GM21786 (cell line): Measurements from ENCODE around the gene GREB1.

Experiments used
- ATAC-seq: cut with Tn5 transposase; IDR thresholded peaks from one replicate; pipeline ENCODE4 v1.9.1; 2021; ENCODE audit not compliant: unreplicated experiment

The GREB1 gene, protein sequence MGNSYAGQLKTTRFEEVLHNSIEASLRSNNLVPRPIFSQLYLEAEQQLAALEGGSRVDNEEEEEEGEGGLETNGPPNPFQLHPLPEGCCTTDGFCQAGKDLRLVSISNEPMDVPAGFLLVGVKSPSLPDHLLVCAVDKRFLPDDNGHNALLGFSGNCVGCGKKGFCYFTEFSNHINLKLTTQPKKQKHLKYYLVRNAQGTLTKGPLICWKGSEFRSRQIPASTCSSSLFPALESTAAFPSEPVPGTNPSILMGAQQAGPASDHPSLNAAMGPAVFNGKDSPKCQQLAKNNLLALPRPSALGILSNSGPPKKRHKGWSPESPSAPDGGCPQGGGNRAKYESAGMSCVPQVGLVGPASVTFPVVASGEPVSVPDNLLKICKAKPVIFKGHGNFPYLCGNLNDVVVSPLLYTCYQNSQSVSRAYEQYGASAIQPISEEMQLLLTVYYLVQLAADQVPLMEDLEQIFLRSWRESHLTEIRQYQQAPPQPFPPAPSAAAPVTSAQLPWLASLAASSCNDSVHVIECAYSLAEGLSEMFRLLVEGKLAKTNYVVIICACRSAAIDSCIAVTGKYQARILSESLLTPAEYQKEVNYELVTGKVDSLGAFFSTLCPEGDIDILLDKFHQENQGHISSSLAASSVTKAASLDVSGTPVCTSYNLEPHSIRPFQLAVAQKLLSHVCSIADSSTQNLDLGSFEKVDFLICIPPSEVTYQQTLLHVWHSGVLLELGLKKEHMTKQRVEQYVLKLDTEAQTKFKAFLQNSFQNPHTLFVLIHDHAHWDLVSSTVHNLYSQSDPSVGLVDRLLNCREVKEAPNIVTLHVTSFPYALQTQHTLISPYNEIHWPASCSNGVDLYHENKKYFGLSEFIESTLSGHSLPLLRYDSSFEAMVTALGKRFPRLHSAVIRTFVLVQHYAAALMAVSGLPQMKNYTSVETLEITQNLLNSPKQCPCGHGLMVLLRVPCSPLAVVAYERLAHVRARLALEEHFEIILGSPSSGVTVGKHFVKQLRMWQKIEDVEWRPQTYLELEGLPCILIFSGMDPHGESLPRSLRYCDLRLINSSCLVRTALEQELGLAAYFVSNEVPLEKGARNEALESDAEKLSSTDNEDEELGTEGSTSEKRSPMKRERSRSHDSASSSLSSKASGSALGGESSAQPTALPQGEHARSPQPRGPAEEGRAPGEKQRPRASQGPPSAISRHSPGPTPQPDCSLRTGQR (N-terminal part only)

DNA sequence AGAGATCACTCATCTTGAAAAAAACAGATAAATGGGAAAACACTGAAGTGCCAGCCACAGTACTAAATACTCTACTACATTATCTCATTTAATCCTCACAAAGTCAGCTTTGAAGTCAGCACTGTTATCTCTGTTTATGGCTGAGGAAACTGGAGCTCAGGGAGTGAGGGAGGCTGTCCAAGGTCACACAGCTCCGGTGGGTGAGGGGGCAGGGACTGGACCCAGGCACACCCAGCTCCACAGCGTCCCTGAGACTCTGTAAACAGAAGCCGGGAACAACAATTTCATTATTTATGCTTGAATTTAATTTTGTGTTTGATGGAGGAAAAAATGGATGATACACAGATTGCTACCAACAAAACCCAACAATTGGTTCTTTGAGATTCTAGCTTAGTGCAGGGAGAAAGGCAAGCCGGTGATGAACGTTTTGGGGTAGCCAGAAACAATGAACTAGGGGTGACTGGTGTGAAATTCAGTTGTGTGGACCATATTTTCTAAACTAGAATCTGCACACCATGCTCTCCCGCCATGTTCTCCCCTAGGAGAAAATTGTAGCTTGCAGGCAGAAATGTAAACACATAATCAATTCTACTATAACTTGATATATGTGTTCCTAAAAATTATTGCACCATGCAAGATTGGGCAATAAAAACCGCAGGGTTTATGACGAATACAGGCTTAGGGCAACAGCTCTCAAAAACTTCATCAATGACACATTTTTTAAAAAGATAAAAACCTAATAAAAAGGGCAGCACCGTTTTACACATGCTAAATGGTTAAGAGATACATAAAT lies at the start of gene GREB1:
TSS of gene GREB1 (plus strand) at position 768 of the 793 bp plus-strand sequence. CDS start 22,570 bp downstream, outside the sequence.
- ATAC-seq, result no peak

DNA sequence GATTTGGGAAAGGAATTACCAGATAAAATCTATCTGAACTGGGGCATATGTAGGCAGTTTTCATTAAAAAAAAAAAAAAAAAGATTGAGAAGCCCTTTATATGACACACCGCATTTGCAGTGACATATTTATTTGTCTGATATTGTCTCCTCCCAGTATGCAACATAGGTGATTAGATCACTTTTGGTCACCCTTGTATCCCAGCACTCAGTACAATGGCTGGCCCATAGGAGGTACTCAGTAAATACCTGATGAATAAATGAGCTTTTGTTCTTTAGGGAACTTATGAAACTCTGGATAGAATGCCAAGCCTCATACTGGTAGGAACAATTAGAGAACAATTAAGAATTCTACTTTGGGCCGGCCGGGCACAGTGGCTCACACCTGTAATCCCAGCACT lies 45.0 kb upstream of the GREB1 start:
- no peak for ATAC-seq

DNA sequence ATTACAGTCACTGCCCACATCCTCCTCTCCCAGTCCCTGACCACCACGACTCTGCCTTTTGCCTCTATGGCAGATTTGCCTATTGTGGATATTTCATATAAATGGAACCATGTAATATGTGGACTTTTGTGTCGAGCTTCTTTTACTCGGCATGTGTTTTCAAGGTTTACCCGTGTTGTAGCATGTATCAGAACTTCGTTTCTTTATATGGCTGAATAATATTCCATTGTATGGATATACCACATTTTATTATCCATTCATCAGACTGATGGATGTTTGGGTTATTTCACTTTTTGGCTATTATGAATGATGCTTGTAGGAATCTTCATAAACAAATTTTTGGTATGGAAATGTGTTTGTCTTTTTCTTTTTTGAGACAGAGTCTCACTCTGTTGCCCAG lies 43.7 kb upstream of the GREB1 start:
- ATAC-seq, result no peak

DNA sequence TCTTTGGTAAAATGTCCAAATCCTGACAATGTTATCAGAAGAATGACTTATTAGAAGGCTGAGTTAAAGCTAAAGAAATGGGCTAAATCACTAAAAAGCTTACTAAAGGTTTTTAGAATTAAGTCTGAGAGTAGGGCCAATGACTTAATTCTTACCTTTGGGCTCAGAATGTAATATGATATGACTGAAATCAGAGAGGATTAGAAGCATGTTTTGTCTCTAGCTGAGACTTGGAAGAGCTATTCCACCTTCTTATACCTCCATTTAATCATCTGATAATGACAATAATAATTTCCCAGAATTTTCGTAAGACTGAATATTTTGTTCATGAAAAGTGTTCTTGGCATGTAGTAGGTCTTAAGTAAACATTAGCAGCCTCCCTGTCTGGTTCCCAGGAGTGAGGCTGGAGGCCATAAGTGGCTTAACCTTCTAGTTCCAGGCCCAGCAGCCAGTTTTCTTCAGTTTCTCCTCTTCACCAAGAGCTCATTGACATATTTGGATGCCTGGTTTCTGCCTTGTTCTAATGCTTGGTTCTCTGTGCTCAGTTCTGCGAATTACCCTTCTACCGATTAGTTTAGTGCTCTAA lies 42.4 kb upstream of the GREB1 start:
- no peak for ATAC-seq

DNA sequence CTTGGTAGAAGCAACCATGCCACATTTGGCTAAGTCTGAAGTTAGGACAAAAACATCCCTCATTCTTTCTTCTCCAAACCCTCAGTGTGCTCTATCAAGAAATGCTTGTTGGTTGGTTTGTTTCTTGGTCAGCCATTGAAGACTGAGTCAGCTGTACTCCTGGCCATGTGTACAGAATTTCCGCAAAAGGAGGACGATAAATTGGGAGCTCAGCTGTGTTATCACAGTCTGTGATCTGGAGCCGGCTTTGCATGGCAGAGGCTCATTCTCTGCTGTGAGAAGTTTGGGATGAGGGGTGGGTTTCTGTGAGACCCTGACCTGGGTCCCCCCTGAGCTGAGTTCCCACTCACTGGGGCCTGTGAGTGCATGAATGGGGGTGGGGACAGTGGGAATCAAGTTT lies 41.6 kb upstream of the GREB1 start:
- ATAC-seq, result no peak

DNA sequence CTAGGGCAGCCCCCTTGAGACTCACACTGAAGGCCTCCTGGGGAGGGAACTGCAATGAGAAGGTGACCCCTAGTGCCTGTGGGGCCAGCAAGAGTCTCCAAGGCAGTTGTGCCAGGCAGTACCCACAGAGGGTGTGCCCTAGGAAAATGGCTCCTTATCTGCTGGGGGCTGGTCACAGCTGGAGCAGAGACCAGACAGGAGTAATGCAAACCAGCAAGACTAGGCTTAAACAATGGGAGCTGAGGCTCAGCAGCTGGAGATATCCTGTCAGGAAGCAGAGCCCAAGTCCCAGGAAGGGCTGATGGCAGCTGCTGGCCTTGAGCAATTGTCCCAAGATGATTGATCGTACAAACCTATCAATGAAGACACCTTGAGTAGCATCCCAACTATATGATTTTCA lies 41.1 kb upstream of the GREB1 start:
- no peak for ATAC-seq

DNA sequence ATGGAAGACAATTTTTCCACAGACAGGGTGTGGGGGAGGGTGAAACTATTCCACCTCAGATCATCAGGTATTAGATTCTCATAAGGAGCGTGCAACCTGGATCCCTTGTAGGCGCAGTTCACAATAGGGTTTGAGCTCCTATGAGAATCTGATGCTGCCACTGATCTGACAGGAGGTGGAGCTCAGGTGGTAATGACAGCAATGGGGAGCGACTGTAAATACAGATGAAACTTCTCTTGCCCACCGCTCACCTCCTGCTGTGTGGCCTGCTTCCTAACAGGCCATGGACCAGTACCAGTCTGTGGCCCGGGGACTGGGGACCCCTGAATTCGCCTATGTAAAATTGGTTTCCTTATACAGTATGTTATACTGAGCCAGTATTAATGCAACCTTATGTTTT lies 40.6 kb upstream of the GREB1 start:
- no peak for ATAC-seq

DNA sequence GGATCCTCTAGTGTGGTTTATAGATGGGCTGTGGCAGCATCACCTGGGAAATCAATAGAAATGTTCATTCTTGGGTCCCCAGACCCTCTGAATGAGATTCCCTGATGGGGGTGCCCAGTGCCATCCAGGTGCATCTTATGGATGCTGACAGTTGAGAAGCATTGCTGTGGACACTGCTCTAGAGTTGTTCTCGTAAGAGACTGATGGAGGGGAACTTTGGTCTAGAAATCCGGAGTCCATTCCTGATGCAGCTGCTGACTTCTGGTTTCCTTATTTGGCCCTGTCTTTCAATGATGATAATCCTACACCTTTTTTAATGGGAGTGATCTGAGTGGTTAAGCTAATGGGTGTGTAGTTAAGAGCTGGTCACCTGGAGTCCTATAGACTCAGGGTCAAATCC lies 39.5 kb upstream of the GREB1 start:
- no peak for ATAC-seq

DNA sequence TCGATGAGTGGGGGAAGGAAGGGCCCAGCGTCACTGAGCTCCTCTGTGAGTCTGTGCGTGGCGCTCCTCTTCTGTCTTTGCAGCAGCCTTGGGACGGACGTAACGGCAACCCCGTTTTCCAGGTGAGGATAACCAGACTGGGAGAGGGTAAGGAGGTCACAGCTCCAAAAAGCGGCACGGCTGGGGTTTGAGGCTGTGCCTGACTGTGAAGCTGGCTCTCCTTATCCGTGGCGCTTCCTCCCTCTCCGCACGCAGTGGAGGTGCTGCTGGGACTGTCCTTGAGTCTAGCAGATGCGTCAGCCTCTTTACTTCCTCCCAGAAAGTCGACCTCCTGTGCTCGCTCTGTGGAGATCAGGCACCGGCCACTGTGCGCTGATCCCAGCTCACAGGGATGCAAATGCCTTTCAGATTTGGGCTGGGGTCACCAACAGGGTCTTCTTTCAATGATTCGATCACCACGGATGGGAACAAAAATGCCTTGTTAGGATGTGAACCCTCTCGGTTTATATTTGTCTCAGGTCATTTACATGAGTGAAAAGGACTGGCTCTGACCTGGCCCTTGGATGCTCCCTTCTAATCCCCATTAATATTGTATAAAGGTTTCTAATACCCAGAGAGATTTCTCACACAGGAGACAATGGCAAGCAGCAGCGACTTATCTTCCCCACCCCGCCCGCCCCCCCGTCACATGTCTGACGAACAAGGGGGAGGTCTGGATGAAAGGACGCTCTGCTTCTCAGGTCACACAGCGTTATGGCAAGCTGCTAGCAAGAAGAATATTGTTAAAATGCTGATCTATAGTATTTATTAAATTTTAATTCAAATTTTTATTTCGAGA lies 37.8 kb upstream of the GREB1 start:
- no peak for ATAC-seq

DNA sequence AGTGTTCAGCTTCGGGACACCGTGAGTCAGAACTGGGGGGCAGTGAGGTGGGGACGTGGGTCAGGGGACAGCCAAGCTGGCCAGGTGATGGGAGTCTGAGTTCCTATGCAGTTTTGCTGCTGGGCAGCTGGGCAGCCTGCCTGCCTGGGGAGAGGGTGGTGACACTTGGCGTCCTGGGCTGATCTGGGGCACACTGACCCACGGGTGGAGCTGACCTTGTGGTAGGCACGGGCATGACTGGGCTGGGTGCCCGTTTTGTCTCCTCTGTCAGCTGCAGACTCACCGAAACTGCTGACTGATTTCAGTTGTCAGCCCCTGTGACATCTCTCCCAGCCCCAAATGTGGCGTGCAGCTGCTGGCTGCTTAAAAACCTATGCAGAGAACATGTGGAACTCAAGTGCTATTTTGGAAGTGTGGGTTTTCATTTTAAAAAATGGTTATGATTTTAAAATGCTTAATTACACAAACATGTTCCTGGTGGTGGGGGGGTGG lies 35.3 kb upstream of the GREB1 start:
- peak; percentile 91 for ATAC-seq

DNA sequence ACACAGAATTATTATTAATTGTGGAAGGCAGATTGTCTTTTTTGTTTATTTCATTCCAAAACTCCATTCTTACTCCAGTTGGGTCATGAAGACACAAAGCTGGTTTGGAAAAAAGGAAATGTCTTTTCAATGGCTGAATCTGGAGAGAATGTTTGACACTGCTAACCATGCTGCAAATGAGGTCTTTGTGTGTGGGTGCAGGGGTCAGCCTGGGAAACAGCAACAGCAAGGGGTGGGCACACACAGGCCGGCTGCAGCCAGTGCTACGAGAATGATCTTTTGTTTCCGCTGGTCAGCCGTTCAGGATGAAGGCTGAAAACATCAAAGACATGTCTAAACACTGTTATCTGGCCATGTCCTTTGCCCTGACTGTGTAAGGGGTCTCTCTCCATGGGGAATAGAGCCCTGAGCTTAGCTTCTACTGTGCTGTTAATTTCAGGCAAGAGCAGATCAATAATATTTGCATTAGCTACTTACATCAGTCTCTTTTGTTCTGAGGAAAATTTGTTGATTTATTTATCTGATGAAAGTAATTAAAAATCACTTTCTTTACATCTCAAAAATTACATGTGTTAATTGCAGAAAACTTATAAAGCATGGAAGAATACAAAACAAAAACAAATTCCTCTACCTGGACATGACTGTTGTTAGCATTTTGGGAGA lies 34.6 kb upstream of the GREB1 start:
- ATAC-seq, result no peak

DNA sequence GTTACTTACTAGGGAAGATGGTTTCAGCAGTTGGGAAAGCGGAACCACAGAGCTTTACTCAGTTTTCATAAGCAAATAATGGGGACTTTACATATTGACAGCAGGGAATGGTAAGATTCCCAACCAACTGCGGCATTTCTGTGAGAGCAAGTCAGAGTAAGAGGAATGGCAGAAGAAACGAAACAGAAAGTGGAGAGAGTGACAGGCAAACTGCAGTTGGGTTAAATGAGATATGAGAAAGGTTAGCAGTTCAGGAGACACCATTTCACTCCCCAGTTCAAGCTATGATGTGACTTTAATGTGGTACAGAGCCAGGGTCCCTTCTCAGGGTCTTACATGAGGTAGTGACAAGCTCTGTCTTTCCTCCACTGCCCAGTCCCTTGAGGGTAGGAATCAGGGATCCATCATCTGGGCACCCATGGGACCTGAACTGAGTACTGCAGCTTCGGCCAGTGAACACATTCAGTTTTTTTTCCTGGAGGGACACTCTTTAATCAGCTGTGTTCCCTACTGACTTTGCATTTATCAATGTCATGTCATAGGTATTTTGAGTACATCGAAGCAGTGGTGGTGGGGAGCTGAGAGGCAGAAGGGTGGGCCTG lies 33.0 kb upstream of the GREB1 start:
- peak; percentile 39 for ATAC-seq

DNA sequence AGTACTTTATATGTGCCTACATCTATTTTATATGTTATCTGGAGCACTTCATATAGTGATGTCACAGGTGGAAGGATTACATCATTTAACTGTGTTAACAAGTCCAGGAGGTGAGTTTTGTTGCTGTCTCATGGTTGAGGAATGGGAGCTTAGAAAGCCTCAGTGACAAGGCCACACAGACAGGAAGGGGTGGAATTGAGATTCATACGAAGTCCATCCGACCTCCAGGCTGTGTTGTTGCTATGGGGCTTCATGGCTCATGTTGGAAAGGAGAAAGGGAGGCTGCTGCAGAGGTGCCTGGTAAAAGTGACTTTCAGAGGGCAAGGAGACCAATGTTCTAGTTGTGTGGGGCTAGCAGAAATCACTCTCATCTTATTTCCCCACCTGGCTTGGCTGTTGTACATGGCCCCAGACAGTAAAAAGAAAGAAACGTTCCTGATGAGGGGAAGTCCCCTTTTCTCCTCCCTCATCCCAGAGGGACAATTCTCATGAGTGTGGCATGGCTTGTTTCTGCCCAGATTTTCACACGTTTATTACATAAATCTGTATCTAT lies 31.0 kb upstream of the GREB1 start:
- ATAC-seq, result no peak

DNA sequence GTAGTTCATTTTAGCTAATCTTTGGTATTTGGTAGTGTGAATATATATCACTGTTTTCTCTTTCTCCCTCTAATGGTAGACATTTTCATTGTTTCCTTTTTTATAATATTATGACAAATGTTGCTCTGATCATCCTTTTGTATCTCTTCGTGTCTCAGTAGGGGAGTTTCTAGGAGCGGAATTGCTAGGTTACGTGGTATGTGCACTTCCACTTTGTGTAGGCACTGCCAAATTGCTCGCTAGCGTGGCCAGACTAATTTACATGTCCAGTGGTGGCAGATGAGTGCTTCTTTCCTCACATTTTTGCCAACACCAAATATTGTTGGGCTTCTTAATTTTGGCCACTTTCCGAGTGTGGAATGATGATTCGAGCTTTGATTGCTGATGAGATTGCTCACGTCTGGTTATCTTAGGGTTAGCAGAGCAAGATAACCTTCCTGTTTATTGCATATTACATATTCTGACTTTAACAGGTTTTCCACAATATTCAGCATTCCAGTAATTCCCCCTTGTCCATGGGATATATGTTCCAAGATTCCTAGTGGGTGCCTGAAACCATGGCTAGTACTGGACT lies 30.4 kb upstream of the GREB1 start:
- no peak for ATAC-seq

DNA sequence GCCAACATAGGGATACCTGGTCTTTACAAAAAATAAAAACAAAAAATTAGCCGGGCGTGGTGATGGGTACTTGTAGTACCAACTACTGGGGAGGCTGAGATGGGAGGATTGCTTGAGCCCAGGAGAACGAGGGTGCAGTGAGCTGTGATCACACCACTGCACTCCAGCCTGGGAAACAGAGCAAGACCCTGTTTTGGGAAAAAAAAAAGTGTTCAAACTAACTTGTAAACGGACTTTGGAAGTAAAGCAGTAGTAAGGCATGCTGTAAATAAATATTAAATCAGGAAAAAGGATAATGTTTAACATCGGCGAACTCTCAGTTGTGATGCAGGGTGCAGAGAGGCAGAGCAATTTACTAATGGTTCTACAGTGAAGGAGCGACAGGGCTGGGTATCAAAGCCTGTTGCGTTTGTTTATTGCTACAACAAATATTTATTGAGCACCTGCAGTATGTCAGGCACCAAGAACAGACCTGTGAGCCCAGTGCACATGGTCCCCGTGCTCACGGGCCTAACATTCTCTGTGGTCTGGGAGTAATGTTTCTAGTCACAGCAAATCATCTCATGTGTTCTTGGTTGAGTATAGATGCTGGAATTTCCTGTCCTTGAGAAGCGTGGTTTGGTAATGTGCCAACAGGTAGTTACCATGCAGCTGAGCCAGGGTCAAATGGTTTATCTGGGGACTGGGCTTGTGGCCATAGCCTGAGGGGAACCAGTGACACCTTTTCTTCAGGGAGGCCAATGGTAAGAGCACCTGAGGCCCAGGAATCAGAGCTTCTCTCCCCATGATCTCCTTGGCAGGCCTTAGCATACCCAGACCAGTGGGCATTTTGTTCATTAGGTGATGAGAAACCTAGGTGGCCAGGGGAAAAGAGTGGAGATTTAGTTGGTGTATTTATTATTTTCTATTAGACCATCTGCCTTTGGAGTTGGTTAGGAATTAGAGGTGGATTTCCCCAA lies 27.9 kb upstream of the GREB1 start:
- peak; percentile 64 for ATAC-seq

DNA sequence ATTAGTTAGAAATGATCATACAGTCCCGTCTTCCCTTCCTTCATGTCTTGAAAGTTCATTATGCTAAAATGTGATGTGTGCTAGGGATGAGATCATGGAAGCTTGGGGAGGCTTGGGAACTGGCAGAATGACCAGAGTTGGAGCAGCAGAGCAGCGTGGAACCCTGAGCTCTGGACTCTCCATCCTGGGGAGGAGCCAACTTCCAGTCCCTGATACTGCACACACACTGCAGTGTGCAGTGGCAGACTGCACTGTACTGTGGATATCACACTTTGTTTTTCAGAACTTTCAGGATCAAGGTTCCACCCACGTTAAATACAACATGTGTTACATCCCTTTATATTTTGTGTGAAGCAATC lies 27.3 kb upstream of the GREB1 start:
- ATAC-seq, result no peak

DNA sequence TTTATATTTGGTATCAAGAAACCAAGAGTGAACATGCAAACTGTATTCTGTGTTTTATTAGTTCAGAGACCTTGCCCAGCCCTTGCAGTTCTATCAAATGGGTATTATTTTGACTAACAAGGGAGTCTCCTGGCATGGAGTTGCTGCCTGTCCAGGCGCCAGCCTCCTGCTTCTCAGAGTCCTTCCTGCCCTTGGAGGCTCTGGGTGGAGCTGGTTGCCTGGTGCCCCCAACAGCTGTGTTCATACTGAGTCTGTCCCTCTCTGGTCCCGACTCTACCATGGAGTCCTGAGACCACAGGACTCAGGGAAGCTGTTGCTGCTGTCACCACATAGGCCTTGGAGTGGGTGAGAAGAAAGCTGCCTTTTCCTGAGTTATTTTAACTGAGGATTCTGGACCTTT lies 26.3 kb upstream of the GREB1 start:
- no peak for ATAC-seq
